GM21737 (cell line): ENCODE results near the gene SPATA25.

Experiments
- ATAC-seq: cut with Tn5 transposase; IDR thresholded peaks from one replicate; pipeline ENCODE4 v1.9.1; 2021; ENCODE audit warnings: mild to moderate bottlenecking, moderate library complexity; ENCODE audit not compliant: unreplicated experiment

SPATA25 gene

GRCh38 chr20:45841407-45842129 is 45.9 kb downstream of the SPATA25 start:
- no peak for ATAC-seq

GRCh38 chr20:45840700-45841198 is 46.7 kb downstream of the SPATA25 start:
- ATAC-seq: no peak

- no peak for ATAC-seq
Measured at GRCh38 chr20:45836841-45837240, 50.6 kb downstream of the SPATA25 start.
